ENCODE results near the gene AKAP9. TPM values are rescaled to one million over a fixed set of nuclear protein-coding genes. Genes with fewer than 3 reads are reported as not detected.

Gene AKAP9
- total and polyA plus RNA-seq, 9 of the 15 experiments (the other 6 are each of a cell fraction or from before 2014, with no cell fraction given), result 25.5 to 80.9 (median 46.3) TPM

DNA sequence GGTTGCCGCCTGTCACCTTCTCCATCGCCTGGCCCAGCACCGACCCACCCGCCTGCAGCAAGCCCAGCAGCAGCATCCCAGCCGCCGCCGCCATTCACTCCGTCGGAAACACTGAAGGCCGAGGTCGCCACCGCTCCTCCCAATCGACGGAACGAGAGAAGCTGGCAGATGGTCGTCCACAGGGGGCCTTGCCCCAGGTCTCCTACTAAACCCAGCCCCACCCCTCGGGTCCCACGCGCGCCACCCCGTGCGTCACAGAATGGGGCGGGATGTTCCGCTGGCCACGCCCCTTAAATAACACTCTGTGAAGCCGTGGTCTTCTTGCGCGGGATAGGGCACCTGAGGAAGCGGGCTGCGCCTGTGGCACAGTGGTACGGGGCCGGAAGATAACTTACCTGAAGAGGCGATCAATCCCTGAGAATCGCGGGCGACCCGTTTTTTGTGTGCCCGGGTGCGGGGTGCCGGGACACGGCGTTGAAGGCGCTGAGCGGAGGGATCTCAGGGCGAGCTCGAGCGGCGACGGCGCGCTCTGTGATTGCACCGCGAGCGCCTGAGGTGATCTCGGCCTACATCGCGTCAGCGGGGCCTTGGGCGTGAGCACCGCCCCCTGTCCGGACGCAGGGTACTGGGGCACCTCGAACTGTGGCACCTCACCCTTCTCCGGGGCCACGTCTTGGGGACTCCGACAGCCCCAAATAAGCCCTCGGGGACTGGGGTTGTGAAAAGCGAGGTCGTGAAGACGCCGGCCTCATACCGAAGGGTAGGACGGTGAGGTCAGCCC lies 193.8 kb downstream of the AKAP9 start, which contains the start of gene CYP51A1 (continued):
- 0 out of 2 replicates have a peak, but pooled peaks have one; percentile 33 for TF ChIP-seq ETV1 (tag; conservative IDR thresholded peaks at IDR 0.05; ENCODE audit: low read depth)
- TF ChIP-seq MYC (IDR thresholded peaks at IDR 0.05; ENCODE audit: low read depth, low read length), result peak; percentile 63
- TF ChIP-seq MYC (CRISPR knock-in tag; IDR thresholded peaks at IDR 0.05; ENCODE audit: borderline replicate concordance, low read depth), result peak; percentile 94; the same call in 1 of the 2 replicates
- peak; percentile 58 for TF ChIP-seq FOXM1 (IDR thresholded peaks at IDR 0.05; ENCODE audit: low read depth)
- TF ChIP-seq FOXM1 (CRISPR knock-in tag; IDR thresholded peaks at IDR 0.05; ENCODE audit: low read depth), result 0 out of 2 replicates have a peak, but pooled peaks have one; percentile 89
- TF ChIP-seq HEY1 (CRISPR knock-in tag; IDR thresholded peaks at IDR 0.05; ENCODE audit: borderline replicate concordance), result no peak
- no peak for TF ChIP-seq ZNF212 (CRISPR knock-in tag; IDR thresholded peaks at IDR 0.05)
- TF ChIP-seq, protein P1, sequence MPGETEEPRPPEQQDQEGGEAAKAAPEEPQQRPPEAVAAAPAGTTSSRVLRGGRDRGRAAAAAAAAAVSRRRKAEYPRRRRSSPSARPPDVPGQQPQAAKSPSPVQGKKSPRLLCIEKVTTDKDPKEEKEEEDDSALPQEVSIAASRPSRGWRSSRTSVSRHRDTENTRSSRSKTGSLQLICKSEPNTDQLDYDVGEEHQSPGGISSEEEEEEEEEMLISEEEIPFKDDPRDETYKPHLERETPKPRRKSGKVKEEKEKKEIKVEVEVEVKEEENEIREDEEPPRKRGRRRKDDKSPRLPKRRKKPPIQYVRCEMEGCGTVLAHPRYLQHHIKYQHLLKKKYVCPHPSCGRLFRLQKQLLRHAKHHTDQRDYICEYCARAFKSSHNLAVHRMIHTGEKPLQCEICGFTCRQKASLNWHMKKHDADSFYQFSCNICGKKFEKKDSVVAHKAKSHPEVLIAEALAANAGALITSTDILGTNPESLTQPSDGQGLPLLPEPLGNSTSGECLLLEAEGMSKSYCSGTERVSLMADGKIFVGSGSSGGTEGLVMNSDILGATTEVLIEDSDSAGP (CRISPR knock-in tag; IDR thresholded peaks at IDR 0.05), result no peak
- TF ChIP-seq ARHGAP35 (IDR thresholded peaks at IDR 0.05; ENCODE audit: partially characterized antibody), result no peak
- TF ChIP-seq NONO (IDR thresholded peaks at IDR 0.05; ENCODE audit: low read depth in 2 of 2, low read length in 1 of 2), result peak; percentile 70 to 75
- TF ChIP-seq CREB1 (IDR thresholded peaks at IDR 0.05), result peak; percentile 94
- TF ChIP-seq CREB1 (CRISPR knock-in tag; IDR thresholded peaks at IDR 0.05), result peak; percentile 93
- TF ChIP-seq RBM15 (IDR thresholded peaks at IDR 0.05; ENCODE audit: insufficient read depth, low read length), result no peak
- TF ChIP-seq ZBTB8A (IDR thresholded peaks at IDR 0.05; ENCODE audit: partially characterized antibody), result no peak
- TF ChIP-seq ATF7 (IDR thresholded peaks at IDR 0.05), result peak; percentile 96
- no peak for TF ChIP-seq YBX1 (IDR thresholded peaks at IDR 0.05)
- no peak; the same call in 1 of the 2 replicates for TF ChIP-seq RBM14 (IDR thresholded peaks at IDR 0.05; ENCODE audit: borderline replicate concordance, insufficient read depth, low read depth, low read length)
- peak; percentile 97 for TF ChIP-seq TAF9B (IDR thresholded peaks at IDR 0.05; ENCODE audit: partially characterized antibody)
- no peak for TF ChIP-seq BMI1 (IDR thresholded peaks at IDR 0.05; ENCODE audit: low read length)
- TF ChIP-seq RBFOX2 (IDR thresholded peaks at IDR 0.05; ENCODE audit: low read depth, low read length), result peak; percentile 94
- no peak for TF ChIP-seq HMG20A (CRISPR knock-in tag; conservative IDR thresholded peaks at IDR 0.05)
- TF ChIP-seq FUS (optimal IDR thresholded peaks at IDR 0.05; ENCODE audit: low read depth, low read length), result peak; percentile 4
- TF ChIP-seq, protein P2, sequence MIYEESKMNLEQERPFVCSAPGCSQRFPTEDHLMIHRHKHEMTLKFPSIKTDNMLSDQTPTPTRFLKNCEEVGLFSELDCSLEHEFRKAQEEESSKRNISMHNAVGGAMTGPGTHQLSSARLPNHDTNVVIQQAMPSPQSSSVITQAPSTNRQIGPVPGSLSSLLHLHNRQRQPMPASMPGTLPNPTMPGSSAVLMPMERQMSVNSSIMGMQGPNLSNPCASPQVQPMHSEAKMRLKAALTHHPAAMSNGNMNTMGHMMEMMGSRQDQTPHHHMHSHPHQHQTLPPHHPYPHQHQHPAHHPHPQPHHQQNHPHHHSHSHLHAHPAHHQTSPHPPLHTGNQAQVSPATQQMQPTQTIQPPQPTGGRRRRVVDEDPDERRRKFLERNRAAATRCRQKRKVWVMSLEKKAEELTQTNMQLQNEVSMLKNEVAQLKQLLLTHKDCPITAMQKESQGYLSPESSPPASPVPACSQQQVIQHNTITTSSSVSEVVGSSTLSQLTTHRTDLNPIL (CRISPR knock-in tag; IDR thresholded peaks at IDR 0.05), result no peak; the same call in 1 of the 2 replicates
- TF ChIP-seq ZNF133 (CRISPR knock-in tag; IDR thresholded peaks at IDR 0.05), result no peak
- peak; percentile 57 for TF ChIP-seq GATAD2B (IDR thresholded peaks at IDR 0.05; ENCODE audit: borderline replicate concordance)
- TF ChIP-seq KHSRP (IDR thresholded peaks at IDR 0.05), result peak; percentile 68
